Fibroblast of peridontal ligament (primary cell): ENCODE results near the gene PDCD10.

Experiments used
- DNase-seq: peaks from one replicate; pipeline ENCODE4 v3.0.0-alpha.2; 2010; ENCODE audit errors: extremely low read depth

PDCD10 gene

GRCh38 chr3:167734498-167735232 lies at the start of gene PDCD10:
Gene PDCD10 (minus strand): TSS chr3:167734892. CDS start chr3:167720157, 14,735 bp downstream.
- DNase-seq = peak; percentile 97

- peak; percentile 15 for DNase-seq
Measured at GRCh38 chr3:167783781-167784180, 49.1 kb upstream of the PDCD10 start.

- DNase-seq = no peak
Measured at GRCh38 chr3:167780214-167780883, 45.7 kb upstream of the PDCD10 start.

GRCh38 chr3:167777356-167777755 lies 42.7 kb upstream of the PDCD10 start:
- no peak for DNase-seq

- no peak for DNase-seq
Measured at GRCh38 chr3:167776066-167776685, 41.5 kb upstream of the PDCD10 start.

- no peak for DNase-seq
Measured at GRCh38 chr3:167773584-167773983, 38.9 kb upstream of the PDCD10 start.

GRCh38 chr3:167772992-167773391 lies 38.3 kb upstream of the PDCD10 start:
- no peak for DNase-seq

GRCh38 chr3:167762296-167762695 lies 27.6 kb upstream of the PDCD10 start:
- no peak for DNase-seq

- DNase-seq = no peak
Measured at GRCh38 chr3:167761302-167761701, 26.6 kb upstream of the PDCD10 start.

GRCh38 chr3:167754049-167754448 lies 19.4 kb upstream of the PDCD10 start:
- no peak for DNase-seq

GRCh38 chr3:167750272-167750971 lies 15.7 kb upstream of the PDCD10 start:
- DNase-seq = no peak

- no peak for DNase-seq
Measured at GRCh38 chr3:167749728-167750127, 15.0 kb upstream of the PDCD10 start.

GRCh38 chr3:167749209-167749608 lies 14.5 kb upstream of the PDCD10 start:
- DNase-seq = no peak

GRCh38 chr3:167743799-167744198 lies 9.1 kb upstream of the PDCD10 start:
- no peak for DNase-seq

- no peak for DNase-seq
Measured at GRCh38 chr3:167742338-167742737, 7.6 kb upstream of the PDCD10 start.

GRCh38 chr3:167740961-167741587 lies 6.4 kb upstream of the PDCD10 start:
- DNase-seq = peak; percentile 43

- DNase-seq = no peak
Measured at GRCh38 chr3:167739190-167739810, 4.6 kb upstream of the PDCD10 start.

- no peak for DNase-seq
Measured at GRCh38 chr3:167738037-167738436, 3.3 kb upstream of the PDCD10 start.

GRCh38 chr3:167736997-167737396 lies 2.3 kb upstream of the PDCD10 start:
- no peak for DNase-seq

GRCh38 chr3:167736264-167736787 lies 1.6 kb upstream of the PDCD10 start:
- no peak for DNase-seq
